Prostate gland (tissue), 2 donors: ENCODE measurements around the gene INSRR.

Source experiments
- POLR2A ChIP-seq: fragments of 450-650 bp; IDR thresholded peaks from one replicate; pipeline ENCODE4 v1.6.1; 2016; ENCODE audit warnings: antibody characterized with exemption, mild to moderate bottlenecking
- POLR2AphosphoS5 ChIP-seq: sonication (generic); formaldehyde crosslinking; IDR thresholded peaks from one replicate; pipeline ENCODE4 v1.6.1; 2017; ENCODE audit warnings: antibody characterized with exemption
- TF ChIP-seq, protein P1 (sequence below), 4 experiments: fragments of 200-600 bp in 2 of 4; fragments of 450-650 bp in 2 of 4; sonication (generic) in 2 of 4; IDR thresholded peaks; 1 replicate in 3 of 4; 2 replicates in 1 of 4; pipeline ENCODE4 v1.5.1; 2016 to 2019; ENCODE audit warnings: antibody characterized with exemption in 4 of 4, mild to moderate bottlenecking in 2 of 4, moderate library complexity in 2 of 4

DNA sequence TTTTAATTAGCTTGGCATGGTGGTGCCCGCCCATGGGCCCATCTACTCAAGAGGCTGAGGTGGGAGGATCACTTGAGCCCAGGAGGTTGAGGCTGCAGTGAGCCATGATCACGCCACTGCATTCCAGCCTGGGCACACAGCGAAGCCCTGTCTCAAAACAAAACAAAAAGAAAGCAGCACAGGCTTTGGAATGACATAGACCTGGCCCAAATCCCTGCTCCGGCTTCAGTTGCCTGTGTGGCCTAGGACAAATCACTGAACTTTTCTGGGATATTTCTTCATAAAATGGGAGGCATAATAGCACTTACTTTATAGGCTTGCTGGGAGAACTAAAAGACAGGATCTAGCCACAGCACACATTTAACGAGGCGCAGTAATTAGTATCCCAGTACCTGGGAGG, 37.0 kb upstream of the INSRR start:
- TF ChIP-seq, protein P1, sequence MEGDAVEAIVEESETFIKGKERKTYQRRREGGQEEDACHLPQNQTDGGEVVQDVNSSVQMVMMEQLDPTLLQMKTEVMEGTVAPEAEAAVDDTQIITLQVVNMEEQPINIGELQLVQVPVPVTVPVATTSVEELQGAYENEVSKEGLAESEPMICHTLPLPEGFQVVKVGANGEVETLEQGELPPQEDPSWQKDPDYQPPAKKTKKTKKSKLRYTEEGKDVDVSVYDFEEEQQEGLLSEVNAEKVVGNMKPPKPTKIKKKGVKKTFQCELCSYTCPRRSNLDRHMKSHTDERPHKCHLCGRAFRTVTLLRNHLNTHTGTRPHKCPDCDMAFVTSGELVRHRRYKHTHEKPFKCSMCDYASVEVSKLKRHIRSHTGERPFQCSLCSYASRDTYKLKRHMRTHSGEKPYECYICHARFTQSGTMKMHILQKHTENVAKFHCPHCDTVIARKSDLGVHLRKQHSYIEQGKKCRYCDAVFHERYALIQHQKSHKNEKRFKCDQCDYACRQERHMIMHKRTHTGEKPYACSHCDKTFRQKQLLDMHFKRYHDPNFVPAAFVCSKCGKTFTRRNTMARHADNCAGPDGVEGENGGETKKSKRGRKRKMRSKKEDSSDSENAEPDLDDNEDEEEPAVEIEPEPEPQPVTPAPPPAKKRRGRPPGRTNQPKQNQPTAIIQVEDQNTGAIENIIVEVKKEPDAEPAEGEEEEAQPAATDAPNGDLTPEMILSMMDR (IDR thresholded peaks at IDR 0.05): no peak
- no peak for TF ChIP-seq POLR2A
- TF ChIP-seq POLR2AphosphoS5: no peak
